GM12865 (cell line): ENCODE results near the gene ADM5.

Experiments
- DNase-seq: peaks from one replicate; pipeline ENCODE4 v3.0.0; 2010; ENCODE audit warnings: low read depth
- H3K4me3 ChIP-seq: 2 replicates; pipeline ENCODE4 v1.5.1; 2011; ENCODE audit warnings: mild to moderate bottlenecking, low read depth, low read length, control low read depth
- TF ChIP-seq, protein P1 (sequence below): IDR thresholded peaks from 2 replicates; pipeline ENCODE4 v1.5.1; 2011; ENCODE audit warnings: low read length, control low read depth, low read depth, inconsistent platforms; ENCODE audit not compliant: insufficient read depth; ENCODE audit errors: missing control alignments

Gene ADM5, protein sequence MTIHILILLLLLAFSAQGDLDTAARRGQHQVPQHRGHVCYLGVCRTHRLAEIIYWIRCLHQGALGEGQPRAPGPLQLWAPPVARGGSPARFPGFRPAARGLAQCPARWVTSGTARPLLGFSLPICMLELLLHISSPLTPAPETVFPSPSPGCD

DNA sequence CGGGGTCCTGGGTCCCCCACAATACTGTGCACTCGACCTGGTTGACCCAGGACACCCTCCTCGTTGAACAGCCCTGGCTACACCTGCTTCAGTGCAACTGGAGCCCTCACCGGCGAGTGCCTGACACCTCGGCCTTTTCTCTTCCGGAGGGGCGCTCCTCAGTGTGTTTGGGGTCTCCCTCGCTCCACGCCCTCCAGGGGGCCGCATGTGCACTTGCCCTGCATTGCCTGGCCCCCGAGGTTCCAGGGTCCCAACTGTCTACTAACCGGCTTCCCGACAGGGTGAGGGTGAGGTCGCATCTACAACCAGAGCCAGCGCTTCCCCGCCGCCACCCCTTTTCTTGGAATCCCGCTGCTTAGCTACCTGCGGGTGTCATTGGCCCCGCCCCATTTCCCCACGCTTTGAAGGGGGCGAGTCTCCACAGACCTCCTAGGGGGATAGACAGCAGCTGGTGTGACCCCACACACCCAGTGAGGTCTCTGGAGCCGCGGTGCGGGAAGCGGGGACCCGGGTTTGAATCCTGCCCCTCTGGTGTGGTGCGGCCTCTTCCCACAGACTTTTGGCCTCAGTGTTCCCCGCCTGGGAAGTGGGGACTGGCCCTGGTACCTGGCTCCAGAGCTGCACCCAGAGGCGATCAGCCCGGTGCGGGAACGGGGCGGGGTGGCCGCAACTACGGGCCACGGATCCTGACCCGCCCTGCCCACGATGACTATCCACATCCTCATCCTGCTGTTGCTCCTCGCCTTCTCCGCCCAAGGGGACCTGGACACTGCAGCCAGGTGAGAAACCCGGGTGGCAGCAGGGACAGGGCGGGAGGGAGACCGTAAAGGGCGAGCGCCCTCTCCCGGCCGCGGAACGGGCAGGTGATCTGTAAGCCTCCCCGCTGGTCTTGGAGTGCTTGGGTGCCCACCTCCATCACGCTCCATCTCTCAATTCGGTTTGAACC is at the start of gene ADM5:
Gene ADM5 (plus strand): TSS at position 462 of the 946 bp plus-strand sequence. CDS start 244 bp downstream, at position 706.
- DNase-seq = peak; percentile 50
- TF ChIP-seq, protein P1, sequence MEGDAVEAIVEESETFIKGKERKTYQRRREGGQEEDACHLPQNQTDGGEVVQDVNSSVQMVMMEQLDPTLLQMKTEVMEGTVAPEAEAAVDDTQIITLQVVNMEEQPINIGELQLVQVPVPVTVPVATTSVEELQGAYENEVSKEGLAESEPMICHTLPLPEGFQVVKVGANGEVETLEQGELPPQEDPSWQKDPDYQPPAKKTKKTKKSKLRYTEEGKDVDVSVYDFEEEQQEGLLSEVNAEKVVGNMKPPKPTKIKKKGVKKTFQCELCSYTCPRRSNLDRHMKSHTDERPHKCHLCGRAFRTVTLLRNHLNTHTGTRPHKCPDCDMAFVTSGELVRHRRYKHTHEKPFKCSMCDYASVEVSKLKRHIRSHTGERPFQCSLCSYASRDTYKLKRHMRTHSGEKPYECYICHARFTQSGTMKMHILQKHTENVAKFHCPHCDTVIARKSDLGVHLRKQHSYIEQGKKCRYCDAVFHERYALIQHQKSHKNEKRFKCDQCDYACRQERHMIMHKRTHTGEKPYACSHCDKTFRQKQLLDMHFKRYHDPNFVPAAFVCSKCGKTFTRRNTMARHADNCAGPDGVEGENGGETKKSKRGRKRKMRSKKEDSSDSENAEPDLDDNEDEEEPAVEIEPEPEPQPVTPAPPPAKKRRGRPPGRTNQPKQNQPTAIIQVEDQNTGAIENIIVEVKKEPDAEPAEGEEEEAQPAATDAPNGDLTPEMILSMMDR = peak; percentile 51
- H3K4me3 ChIP-seq = no peak within 1 kb of the TSS

DNA sequence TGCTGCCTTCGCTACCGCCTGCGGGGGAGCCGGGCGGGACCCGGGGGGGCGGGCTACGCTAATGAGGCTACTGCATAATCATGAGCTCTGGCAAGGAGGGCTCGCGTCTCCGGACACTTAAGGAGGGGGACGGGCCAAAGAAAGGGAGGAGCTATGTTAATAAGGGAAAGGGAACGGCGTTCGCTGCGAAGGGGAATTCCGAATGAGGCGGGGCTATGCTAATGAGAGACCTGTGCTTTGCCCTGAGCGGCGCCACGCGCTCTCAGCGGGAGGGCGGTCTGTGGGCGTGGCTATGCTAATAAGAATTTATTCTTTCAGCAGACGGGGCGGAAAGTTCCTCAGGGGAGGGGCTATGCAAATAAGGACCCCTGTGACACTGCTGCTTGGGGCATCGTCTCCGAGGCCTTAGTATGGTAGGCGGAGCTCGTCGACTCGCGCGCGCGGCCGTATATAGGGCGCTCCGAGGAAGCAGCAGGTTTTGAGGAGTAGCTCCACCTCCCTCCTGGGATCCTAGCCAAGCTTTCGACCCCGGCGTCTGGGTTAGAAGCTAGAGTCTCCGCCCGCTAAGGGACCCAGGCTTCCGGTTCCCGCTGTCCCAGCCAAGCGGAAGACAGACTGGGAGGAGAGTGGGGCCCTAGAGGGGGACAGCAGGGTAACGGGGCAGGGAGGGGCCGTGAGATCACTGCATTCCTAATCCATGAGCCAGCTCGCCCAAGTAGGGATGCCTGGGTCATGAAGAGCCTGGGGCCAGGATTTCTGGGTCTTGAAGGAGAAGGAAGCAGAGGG is 49.1 kb upstream of the ADM5 start, which contains the start of gene RRAS:
Gene RRAS (minus strand): TSS at position 31 of the 786 bp plus-strand sequence. CDS start 45 bp downstream, outside the sequence.
- H3K4me3 ChIP-seq = peak within 1 kb of the TSS; percentile 99
- DNase-seq = peak; percentile 100
- TF ChIP-seq, protein P1 = no peak

DNA sequence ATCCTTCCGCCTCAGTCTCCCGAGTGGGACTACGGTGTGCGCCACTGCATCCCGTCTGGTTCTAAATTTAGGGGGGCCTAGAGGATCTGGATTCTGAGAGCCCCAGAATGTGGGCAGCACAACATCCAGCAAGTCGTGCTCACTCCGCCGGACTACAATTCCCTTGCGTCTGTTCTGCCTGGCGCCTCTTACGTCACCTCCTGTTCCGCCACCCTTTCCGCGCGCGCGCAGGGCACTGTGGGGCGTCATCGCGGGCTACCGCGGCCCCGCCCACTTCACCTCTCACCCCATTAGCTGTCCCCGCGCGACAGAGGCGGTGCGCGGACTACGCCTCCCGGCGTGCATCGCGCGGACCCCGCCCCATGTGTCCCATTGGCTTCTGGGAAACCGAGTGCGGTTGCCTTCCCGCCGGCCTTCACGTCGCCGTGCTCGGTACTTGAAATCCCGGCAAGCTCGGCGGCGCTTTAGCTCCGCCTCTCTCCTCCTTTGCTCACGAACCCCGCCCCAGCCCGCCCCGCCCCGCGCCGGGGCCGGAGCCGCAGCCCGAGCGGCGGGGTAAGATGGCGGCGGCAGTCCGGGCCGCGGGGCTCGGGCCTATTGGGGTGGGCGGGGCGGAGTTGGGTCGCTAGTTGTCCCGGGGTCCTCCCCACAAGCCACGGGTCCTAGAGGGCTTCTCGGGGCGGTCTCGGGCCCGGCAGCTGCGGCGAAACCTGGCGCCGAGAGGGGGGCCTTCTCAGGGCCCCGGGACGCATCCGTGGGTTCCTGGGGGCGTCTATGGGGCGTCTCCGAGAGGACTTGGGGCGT is 47.5 kb upstream of the ADM5 start, which contains the start of gene SCAF1:
Gene SCAF1 (plus strand): TSS at position 522 of the 804 bp plus-strand sequence. CDS start 2,818 bp downstream, outside the sequence.
- DNase-seq = peak; percentile 100
- H3K4me3 ChIP-seq = peak within 1 kb of the TSS; percentile 99
- TF ChIP-seq, protein P1 = no peak

DNA sequence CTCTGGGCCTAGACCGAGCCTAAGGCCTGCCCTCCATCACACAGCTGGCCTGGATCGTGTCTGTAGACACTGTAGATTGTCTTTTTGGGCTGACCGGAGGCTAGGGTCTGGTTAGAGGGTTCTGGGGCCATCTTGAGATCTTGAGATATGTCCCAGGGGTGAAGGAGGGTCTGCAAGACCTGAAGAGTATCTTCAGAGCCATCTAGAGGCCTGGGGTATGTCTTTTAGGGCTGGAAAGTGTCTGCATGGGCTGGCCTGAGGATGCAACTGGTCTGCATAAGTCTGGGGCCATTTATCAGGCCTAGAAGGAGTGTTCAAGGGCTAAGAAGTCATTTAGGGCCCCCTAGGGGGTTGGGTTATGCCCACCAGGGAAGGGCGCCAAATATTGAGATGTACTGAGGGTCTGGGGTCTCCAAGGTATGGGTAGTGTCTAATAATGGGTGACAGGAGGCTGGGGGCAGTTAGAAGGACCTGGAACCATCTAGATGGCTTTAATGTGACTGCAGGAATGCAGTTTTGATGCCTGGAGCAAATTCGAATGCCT is 46.8 kb upstream of the ADM5 start:
- TF ChIP-seq, protein P1 = no peak
- no peak for DNase-seq
- peak overlapping the region; percentile 77 for H3K4me3 ChIP-seq

DNA sequence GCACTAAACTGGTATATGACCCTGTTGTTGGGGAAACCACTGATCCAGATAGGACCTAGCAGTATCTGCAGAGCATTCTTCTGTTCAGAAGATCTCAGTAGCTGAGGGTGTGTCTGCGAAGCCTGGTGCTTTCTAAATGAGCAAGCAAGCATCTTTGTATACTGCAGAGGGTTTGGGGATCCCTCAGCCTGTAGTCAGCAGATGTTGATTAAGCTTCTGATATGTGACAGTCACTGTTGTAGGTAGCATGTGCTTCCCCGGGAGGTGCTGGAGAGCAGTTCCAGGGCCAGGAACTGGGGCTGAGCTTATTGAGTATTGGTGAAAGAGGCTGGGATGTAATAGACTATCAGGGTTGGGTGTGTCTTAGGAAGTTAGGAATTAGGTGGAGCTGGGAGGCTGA is 45.9 kb upstream of the ADM5 start:
- peak; percentile 69 for DNase-seq
- TF ChIP-seq, protein P1 = no peak
- H3K4me3 ChIP-seq = peak overlapping the region; percentile 77

DNA sequence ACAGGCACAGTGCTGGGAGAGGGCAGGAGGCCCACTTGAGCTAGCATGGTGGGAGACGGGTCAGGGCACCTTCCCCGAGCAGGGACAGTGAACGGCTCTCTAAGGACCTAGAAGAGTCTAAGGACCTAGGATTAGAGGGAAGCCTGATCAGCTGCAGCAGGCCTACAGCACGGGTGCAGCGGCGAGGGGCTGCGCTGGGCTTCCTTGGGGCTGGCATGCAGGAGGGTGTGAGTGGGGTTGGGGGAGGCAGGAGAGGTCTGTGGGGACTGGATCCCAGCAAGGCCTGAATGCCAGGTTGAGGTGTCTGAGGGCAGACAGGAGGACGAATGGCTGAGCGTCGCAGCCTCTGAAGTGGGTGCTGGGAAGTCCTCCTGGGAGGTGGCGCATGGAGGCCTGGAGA is 43.8 kb upstream of the ADM5 start:
- TF ChIP-seq, protein P1 = no peak
- no peak overlapping the region for H3K4me3 ChIP-seq
- no peak for DNase-seq
